GM12874 (cell line): ENCODE measurements around the gene SDK1.

ENCODE experiments used
- TF ChIP-seq, protein P1 (sequence below): IDR thresholded peaks from 2 replicates; pipeline ENCODE4 v1.5.1; 2011; ENCODE audit warnings: low read depth, mild to moderate bottlenecking, control low read depth, low read length, moderate library complexity; ENCODE audit not compliant: insufficient read depth

The SDK1 gene

DNA sequence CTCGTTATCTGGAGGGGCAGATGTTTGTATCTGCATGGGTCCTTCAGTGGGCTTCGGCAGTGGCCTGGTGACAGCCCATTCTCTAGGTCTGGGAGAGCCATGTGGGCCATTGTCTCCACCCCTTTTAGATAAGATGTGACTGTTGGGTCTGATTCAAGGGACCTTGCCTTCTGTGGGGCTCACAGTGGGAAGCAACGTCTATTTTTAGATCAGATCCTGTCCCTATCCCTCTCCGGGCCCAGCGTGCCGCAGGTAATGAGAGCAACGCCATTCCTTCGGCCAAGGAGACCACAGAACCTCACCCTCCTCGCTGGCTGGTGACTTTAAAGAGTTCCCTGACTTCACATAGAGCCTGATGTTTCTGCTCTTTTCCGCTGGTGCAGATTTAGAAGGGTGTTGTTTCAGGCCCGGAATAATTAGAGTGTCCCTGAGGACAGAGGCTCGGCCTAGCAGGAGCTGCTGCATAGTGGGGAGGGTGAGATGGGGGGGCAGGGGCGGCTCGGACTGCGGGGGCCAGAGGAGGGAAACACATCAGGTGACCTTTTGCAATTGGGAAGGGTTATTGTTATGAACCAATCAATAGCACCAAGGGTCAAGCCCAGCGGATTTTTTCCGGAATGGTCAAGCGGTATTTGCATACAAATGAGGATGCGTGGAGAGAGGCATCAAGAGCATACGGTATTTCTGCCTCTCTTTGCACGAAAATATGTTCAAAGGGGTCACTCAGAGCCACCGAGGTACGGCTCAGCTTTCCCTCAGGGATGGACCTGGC lies 878.0 kb downstream of the SDK1 start:
- TF ChIP-seq, protein P1, sequence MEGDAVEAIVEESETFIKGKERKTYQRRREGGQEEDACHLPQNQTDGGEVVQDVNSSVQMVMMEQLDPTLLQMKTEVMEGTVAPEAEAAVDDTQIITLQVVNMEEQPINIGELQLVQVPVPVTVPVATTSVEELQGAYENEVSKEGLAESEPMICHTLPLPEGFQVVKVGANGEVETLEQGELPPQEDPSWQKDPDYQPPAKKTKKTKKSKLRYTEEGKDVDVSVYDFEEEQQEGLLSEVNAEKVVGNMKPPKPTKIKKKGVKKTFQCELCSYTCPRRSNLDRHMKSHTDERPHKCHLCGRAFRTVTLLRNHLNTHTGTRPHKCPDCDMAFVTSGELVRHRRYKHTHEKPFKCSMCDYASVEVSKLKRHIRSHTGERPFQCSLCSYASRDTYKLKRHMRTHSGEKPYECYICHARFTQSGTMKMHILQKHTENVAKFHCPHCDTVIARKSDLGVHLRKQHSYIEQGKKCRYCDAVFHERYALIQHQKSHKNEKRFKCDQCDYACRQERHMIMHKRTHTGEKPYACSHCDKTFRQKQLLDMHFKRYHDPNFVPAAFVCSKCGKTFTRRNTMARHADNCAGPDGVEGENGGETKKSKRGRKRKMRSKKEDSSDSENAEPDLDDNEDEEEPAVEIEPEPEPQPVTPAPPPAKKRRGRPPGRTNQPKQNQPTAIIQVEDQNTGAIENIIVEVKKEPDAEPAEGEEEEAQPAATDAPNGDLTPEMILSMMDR: no peak

DNA sequence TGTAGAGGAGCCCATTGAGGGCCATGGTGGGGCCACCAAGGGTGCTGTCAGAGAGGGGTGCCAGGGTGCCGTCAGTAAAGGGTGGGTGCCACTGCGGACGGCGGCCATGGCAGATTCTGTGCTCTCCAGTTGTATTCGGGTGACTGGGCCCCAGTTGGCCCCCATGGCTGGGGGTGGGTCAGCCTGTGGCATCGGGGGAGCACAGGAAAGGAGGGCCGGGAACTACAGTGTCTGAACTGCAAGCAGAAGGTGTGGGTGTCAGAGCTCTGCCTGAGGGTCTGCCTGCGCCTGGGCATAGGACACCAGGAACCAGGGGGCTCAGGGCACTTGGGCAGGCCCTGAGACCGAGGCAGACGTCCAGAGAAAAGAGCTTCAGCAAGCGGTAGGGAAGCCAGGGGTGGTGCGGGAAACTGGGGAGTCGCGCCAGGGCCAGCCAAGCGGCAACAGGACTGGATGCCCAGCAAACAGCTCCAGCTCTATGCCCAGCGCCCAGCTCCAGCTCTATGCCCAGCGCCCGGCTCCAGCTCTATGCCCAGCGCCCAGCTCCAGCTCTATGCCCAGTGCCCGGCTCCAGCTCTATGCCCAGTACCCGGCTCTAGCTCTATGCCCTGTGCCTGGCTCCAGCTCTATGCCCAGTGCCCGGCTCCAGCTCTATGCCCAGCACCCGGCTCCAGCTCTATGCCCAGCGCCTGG lies 878.8 kb downstream of the SDK1 start:
- TF ChIP-seq, protein P1: no peak

DNA sequence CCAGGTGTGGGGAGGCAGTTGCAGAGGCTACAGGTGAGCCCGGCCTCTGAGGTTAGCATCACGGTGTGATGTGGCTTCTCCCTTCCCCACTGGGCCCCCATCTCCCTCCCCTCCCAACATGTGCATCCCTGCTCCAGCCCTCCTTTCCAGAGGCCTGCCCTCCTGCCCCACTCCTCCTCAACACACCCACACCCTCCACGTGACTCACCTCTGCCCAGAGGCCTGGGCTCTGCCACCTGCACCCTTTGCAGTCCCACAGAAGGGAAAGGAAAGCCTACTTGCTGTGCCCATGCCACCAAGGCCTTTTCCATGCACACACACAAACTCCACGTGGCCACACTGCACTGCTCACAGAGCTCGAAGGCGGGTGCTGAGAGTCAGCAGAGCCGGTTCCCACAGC lies 880.4 kb downstream of the SDK1 start:
- TF ChIP-seq, protein P1: no peak

DNA sequence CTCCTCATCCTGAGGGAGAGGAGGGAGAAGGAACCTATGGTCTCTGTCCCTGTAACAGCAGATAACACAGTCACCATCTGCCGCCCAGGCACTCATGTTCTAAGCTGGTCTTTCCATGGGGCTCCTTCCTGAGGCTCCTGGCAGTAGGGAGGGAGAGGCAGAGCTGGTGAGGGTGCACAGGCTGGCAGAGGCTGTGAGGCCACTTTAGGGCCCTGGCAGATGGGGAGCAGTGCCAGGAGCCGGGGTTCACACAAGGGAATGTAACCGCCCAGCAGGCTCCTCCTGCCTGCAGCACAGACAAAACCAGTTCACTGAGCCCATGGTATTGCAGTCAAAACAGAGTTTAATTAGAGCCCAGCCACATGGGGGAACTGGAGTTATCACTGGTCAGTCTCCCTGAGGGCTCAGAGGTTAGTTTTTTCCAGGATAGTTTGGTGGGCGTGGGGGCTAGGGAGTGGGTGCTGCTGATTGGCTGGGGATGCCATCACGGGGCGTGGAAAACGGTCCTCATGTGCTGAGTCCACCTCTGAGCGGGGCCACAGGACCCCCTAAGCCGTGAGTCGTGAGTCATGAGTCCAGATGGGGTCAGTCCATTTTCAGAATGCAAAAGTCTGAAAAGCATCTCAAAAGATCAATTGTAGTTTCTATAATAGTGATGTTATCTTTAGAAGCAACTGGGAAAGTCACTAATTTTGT lies 881.7 kb downstream of the SDK1 start:
- TF ChIP-seq, protein P1: no peak

DNA sequence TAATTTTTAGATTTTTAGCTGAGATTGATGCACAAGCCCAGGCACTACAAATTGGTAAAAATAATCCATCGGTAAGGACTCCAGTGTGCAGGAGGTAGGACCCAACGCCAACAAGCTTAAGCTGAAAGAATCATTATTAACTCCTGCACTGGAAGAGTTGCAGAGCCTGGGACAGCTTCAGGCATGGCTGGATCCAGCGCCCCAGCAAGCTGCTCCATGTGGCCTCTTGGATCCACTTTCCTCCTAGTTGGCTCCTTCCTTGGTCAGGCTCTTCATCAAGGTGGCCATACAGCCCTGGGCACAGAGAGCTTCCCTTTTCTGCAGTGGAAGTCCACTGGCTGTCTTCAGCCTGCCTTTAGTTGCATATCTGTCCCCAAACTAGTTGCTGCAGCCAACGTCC lies 883.6 kb downstream of the SDK1 start:
- TF ChIP-seq, protein P1: no peak

DNA sequence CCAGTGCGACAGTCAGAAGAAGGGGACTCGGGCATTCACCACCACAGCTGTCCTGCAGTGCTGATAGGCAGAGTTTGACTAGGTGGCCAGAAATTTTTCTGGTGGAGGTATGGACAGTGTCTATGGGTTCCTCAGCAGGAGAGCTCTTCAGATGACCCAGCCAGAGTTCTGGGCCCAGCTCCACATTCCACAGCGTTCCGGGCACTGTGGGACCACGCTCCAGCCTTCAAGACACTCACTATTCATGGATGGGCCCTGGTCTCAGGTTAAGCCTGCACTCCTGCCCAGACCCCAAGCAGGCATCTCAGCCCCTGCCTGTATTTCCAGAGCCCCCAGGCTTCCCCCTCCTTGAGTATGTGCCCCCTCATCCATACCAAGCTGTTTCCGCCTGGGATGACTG lies 884.1 kb downstream of the SDK1 start:
- TF ChIP-seq, protein P1: no peak
